Breast epithelium (tissue), 3 donors: ENCODE measurements around the gene BNC2.

Experiments
- CTCF ChIP-seq, 3 donors: fragments of 450-650 bp; IDR thresholded peaks; one replicate each; pipeline ENCODE4 v1.5.1; 2016 to 2017; ENCODE audit warnings: antibody characterized with exemption in 3 of 3, mild to moderate bottlenecking in 3 of 3, moderate library complexity in 3 of 3
- POLR2A ChIP-seq: fragments of 450-650 bp; IDR thresholded peaks from one replicate; pipeline ENCODE4 v1.6.1; 2016; ENCODE audit warnings: antibody characterized with exemption, mild to moderate bottlenecking, moderate library complexity
- POLR2AphosphoS5 ChIP-seq, 3 donors: sonication (generic); formaldehyde crosslinking; IDR thresholded peaks; one replicate each; pipeline ENCODE4 v1.6.1; 2017; ENCODE audit warnings: antibody characterized with exemption in 3 of 3

GRCh38 chr9:16575986-16576245, 294.6 kb downstream of the BNC2 start:
- TF ChIP-seq CTCF (IDR thresholded peaks at IDR 0.05) (no peak), POLR2A (no peak), POLR2AphosphoS5 (IDR thresholded peaks at IDR 0.05) (no peak)
